ENCODE data around the gene RELCH.

Gene RELCH

GRCh38 chr18:62250475-62250874 lies 63.4 kb downstream of the RELCH start:
- DNase-seq = no peak

GRCh38 chr18:62258093-62258492 lies 71.0 kb downstream of the RELCH start:
- no peak for DNase-seq

- DNase-seq = peak; percentile 34
Measured at GRCh38 chr18:62258616-62259015, 71.6 kb downstream of the RELCH start.

DNA sequence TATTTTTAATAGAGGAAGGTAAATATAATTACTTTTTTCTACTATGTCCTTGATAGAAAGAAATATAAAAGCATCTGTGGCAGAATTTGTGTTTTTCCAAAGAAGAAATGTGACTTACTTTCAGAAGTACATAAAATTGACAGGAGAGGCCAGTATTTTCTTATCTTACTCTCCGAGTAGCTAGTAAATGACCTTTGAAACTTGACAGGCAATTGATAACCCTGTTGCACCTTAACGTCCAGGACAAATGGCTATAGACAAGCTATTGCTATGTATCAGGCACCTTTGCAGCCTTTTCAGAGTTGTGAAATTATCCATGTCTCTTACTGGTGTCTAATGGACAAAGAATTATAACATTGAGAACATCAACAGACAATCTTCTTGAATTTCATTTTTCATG lies 75.0 kb downstream of the RELCH start:
- no peak for DNase-seq

DNA sequence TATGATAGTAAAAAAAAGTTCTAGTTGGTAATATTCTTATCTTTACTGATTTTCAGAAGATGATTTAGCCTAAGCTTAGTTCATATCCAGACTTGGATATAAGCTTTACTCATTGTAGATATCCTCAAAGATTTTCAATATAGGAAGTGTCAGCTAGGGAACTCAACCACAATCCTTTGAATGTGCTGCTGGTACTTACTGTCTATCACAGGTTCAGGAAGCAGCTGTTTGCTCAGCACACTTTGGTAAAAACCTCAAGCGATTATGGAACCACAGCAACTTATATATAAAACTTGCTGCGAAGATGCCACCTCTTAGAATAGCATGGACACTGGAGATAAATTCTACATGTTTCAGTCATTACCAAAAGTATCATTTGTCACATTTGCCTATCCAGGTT lies 77.9 kb downstream of the RELCH start:
- no peak for DNase-seq

DNA sequence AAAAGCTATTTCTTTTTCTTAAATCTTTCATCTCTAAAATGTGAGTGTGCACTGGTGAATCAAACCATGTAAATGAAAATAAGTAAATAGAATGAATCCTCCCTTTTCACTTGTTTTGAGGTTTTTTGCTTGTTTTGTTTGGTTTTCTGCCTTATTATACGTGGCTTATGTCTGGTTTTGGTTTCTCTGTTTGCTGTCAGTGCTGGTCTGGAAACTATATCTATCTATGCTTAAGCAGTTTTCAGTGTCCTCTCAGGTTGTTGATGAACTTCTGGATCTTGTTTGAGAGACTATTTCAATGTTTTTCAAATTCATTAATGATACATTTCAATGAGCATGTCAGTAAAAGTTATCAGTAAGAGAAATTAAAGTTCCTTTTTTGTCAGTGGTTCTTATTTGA lies 90.0 kb downstream of the RELCH start:
- no peak for DNase-seq

DNA sequence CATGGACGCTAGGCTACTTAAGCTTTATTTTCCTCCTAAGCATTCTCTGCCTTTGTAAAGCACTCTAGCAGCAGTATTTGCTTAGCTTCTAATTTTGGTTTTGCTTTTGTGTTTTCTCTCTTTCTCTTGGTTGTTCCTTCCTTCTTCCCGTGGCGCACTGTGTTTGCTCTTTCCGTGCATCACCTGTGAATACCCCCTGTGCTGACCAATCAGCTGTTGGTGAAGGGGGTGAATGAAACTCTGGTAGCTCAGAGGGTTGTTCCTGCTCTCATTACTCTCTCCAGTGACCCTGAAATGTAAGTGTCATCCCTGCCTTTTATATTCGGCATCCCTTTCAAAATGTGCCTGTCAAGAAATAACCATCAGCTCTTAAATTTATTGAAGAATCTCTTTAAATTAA lies 92.5 kb downstream of the RELCH start:
- DNase-seq = no peak

DNA sequence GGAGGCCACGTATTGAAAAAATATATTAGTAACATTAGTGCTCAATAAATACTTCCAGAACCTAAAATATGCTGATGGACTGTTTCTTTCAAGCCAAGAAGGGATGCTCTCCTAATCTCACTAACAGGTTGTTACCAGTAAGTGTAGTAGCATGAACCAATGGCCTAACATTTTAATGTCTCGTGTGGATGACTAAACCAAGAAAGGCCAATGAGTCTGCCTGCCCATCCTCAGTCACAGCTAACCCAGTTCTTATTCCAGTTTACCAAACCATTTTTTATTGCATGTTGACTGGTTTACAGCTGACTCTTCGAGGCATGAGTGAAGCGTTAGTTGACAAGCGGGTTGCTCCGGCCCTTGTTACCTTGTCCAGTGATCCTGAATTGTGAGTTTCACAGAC lies 93.0 kb downstream of the RELCH start:
- no peak for DNase-seq

DNA sequence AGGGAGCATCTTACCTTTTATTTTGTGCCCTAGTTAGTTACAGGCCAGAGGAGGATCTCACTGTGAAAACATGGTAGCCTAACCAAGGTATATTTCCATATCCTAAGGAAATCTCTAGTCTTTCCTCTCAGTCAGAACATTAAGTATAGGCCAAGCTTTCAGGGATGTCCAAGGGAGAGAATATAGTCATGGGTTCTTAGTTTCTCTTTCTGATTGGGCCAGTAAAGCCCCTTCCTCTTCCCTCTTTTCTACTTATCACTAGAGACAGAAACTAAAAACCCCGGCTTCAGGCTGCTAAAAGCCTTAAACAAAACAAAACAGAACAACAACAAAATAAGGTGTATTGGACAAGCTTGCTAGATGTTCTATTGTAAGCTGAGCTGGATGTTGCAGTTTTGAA lies 93.7 kb downstream of the RELCH start:
- DNase-seq = no peak

- no peak for DNase-seq
Measured at GRCh38 chr18:62281684-62282083, 94.6 kb downstream of the RELCH start.

- no peak for DNase-seq
Measured at GRCh38 chr18:62282188-62282629, 95.2 kb downstream of the RELCH start.

GRCh38 chr18:62284637-62285036 lies 97.6 kb downstream of the RELCH start:
- no peak for DNase-seq

- DNase-seq = no peak
Measured at GRCh38 chr18:62285281-62285680, 98.2 kb downstream of the RELCH start.

GRCh38 chr18:62287781-62288664 lies 101.0 kb downstream of the RELCH start:
- no peak for DNase-seq

DNA sequence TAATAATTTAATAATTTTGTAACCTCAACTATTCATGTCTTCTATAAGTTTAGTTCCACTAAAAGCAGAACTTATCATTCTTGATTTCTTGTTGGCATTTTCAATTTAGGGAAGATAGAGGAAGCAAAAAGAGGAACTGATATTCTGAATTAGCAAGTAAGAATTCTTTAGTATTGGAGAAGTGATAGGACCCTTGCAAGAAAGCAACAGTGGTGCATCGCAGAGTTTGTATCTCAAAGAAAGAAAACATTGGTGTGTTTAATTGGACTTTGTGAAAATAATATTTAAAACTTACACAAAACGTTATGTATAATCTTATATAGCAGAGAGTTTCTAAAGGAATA lies 101.6 kb downstream of the RELCH start:
- no peak for DNase-seq

- DNase-seq = no peak
Measured at GRCh38 chr18:62289047-62289446, 102.0 kb downstream of the RELCH start.

DNA sequence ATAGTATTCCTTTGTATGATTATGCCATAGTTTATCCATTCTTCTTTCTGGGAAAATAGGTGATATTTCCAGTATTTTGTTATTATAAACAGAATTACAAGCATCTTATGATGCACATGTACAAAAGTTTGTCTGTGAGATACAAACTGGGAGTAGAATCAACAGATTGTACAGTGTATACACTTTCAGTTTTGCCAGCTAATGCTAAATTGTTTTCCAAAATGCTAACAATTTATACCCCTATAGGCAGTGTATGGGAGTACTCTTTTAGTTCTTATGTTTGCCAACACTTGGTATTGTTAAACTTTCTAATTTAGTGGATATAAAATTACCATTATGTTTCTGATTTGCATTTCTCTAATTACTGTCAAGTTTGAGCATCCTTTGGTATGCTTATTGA lies 107.0 kb downstream of the RELCH start:
- DNase-seq = no peak

- no peak for DNase-seq
Measured at GRCh38 chr18:62300359-62300963, 113.4 kb downstream of the RELCH start.

DNA sequence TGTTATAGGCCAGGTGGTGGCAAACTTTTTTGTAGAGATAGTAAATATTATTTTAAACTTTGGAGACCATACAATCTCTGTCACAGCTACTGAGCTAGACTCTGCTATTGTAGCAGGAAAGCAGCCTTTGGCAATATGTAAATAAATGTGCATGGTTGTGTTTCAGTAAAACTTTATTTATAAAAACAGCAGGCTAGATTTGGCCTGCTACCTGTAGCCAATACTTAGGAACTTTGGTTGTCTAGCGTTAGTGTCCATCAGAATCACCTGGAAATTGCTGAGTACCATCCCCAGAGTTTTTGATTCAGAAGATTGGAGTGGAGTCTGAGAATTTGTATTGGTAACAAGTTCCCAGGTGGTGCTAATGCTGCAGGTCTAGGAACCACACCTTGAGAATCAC lies 114.3 kb downstream of the RELCH start:
- no peak for DNase-seq

DNA sequence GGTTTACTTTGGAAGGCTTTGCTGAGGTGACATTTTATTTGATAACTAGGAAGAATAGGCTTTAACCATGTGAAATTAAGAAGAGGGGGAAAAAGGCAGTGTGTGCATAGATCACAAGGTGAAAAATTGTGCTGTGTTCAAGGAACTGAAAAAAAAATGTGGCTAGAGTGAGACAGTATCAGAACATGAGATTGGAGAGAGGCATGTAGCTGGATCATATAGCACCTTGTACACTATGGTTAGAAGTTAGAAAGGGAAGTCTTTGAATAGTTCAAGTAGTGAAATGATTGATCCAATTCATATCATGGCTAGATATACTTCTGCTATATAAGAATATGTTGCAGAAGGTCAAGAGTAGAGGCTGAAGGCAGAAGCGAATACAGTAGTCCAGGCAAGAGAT lies 125.8 kb downstream of the RELCH start:
- no peak for DNase-seq

- no peak for DNase-seq
Measured at GRCh38 chr18:62318228-62319180, 131.4 kb downstream of the RELCH start.

DNA sequence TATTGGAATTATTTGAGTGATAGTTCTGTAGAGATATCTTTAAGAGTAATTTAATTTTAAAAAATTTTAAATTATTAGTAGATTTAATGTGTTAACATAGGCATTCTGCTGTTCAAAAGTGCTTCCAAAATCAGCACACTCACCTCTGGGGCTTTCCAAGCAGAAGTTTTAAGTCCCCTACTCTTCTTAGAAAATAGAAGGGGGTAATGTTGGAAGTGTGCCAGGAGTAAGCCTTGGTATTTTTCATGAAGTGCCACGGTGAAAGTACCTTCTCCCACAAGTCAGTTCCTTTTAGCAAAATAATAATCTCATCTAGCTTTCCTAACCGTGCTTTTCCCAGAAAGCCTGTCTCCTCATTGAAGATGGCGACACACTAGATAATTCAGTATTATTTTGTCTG lies 134.1 kb downstream of the RELCH start:
- no peak for DNase-seq

- DNase-seq = no peak
Measured at GRCh38 chr18:62323483-62324180, 136.6 kb downstream of the RELCH start.

Data from midbrain (tissue), 1 donor.